Prostate gland (tissue), 2 donors: ENCODE data around the gene ITPRIP. TPM values are rescaled to one million over a fixed set of nuclear protein-coding genes. Genes with fewer than 3 reads are reported as not detected.

Experiments used
- DNase-seq: peaks from one replicate; pipeline ENCODE4 v3.0.0-alpha.2; 2019; ENCODE audit warnings: low spot score
- H3K27ac ChIP-seq, 2 donors: fragments of 200-600 bp; sonication (generic); 2 replicates each; pipeline ENCODE4 v1.5.1; 2017 to 2019
- H3K27me3 ChIP-seq: fragments of 200-600 bp; sonication (generic); replicated peaks from 2 replicates; pipeline ENCODE4 v1.5.1; 2019; ENCODE audit not compliant: insufficient read depth
- H3K36me3 ChIP-seq, 2 donors: fragments of 200-600 bp; sonication (generic); 1 replicate in 1 of 2; 2 replicates in 1 of 2; pipeline versions ENCODE4 v1.5.1 to v1.8.1; 2017 to 2019
- H3K4me1 ChIP-seq: fragments of 200-600 bp; sonication (generic); replicated peaks from 2 replicates; pipeline ENCODE4 v1.5.1; 2019
- H3K4me3 ChIP-seq, 2 donors: fragments of 200-600 bp; sonication (generic); 2 replicates each; pipeline ENCODE4 v1.5.1; 2017 to 2019
- H3K9me3 ChIP-seq: fragments of 200-600 bp; sonication (generic); 2 replicates; pipeline ENCODE4 v1.5.1; 2017
- CTCF ChIP-seq, 4 experiments: fragments of 200-600 bp in 2 of 4; fragments of 450-650 bp in 2 of 4; sonication (generic) in 2 of 4; IDR thresholded peaks; 1 replicate in 3 of 4; 2 replicates in 1 of 4; pipeline ENCODE4 v1.5.1; 2016 to 2019; ENCODE audit warnings: antibody characterized with exemption in 4 of 4, mild to moderate bottlenecking in 2 of 4, moderate library complexity in 2 of 4
- POLR2A ChIP-seq: fragments of 450-650 bp; IDR thresholded peaks from one replicate; pipeline ENCODE4 v1.6.1; 2016; ENCODE audit warnings: antibody characterized with exemption, mild to moderate bottlenecking
- POLR2AphosphoS5 ChIP-seq: sonication (generic); formaldehyde crosslinking; IDR thresholded peaks from one replicate; pipeline ENCODE4 v1.6.1; 2017; ENCODE audit warnings: antibody characterized with exemption
- WGBS: methylation state at CpG from one replicate; pipeline ENCODE4 v1.1.5; 2018; 5-methylcytosine and 5-hydroxymethylcytosine counted together
- intact Hi-C: fragments of 100-400 bp; cut with DNase I; formaldehyde crosslinking; loops from one replicate; pipeline ENCODE4 v1.14.2; 2022
- total RNA-seq, 2 donors: library from RNA; depleted of rRNA; stranded (reverse); fragments of >200 nt; gene quantifications; one replicate each; pipeline ENCODE4 v1.1.0, GENCODE V29; 2016

The ITPRIP gene
- total RNA-seq, 2 donors from 2014 or later, result 12.5 to 35.8 TPM

- Histone ChIP-seq H3K27ac (peak overlapping the region; percentile 43 to 61), H3K27me3 (no peaks in the 10 kb centered on the region), H3K36me3 (peaks cover 0 to 9% of the 10 kb centered on the region in 2 donors), H3K4me3 (no peak overlapping the region), H3K9me3 (no peaks in the 10 kb centered on the region), H3K4me1 (peaks cover 24% of the 10 kb centered on the region)
- 66% methylated on average over 19 of the region's 19 CpGs for WGBS
- DNase-seq, result no peak
- intact Hi-C loops, result no loop called here
- TF ChIP-seq POLR2A (no peak), POLR2AphosphoS5 (peak; percentile 75)
These were observed 19.2 kb downstream of the ITPRIP start for GRCh38 chr10:104318810-104319741.

- no peak for DNase-seq
- H3K9me3 ChIP-seq, result no peaks in the 10 kb centered on the region
- peaks cover 24% of the 10 kb centered on the region for H3K4me1 ChIP-seq
- H3K27ac ChIP-seq, result peak overlapping the region in 1 of 2 donors; percentile 61
- TF ChIP-seq POLR2AphosphoS5 (no peak), POLR2A (no peak), CTCF (IDR thresholded peaks at IDR 0.05) (no peak)
- no peak overlapping the region for H3K4me3 ChIP-seq
- H3K27me3 ChIP-seq, result no peaks in the 10 kb centered on the region
- 88% methylated on average over 5 of the region's 5 CpGs for WGBS
- H3K36me3 ChIP-seq, result peaks cover 0 to 10% of the 10 kb centered on the region in 2 donors
- intact Hi-C loops, result no loop called here
These were observed 19.9 kb downstream of the ITPRIP start for GRCh38 chr10:104318326-104318725.

- peak overlapping the region in 1 of 2 donors; percentile 61 for H3K27ac ChIP-seq
- intact Hi-C loops, result no loop called here
- peaks cover 24% of the 10 kb centered on the region for H3K4me1 ChIP-seq
- H3K36me3 ChIP-seq, result peaks cover 0 to 10% of the 10 kb centered on the region in 2 donors
- H3K27me3 ChIP-seq, result no peaks in the 10 kb centered on the region
- DNase-seq, result no peak
- TF ChIP-seq POLR2A (no peak), POLR2AphosphoS5 (no peak), CTCF (IDR thresholded peaks at IDR 0.05) (no peak)
- no peak overlapping the region for H3K4me3 ChIP-seq
- H3K9me3 ChIP-seq, result no peaks in the 10 kb centered on the region
- 62% methylated on average over 7 of the region's 7 CpGs for WGBS
These were observed 20.5 kb downstream of the ITPRIP start for GRCh38 chr10:104317726-104318299.

- Histone ChIP-seq H3K36me3 (peaks cover 0 to 10% of the 10 kb centered on the region in 2 donors), H3K27ac (no peak overlapping the region), H3K4me3 (no peak overlapping the region), H3K9me3 (no peaks in the 10 kb centered on the region), H3K27me3 (no peaks in the 10 kb centered on the region), H3K4me1 (peaks cover 23% of the 10 kb centered on the region)
- DNase-seq, result no peak
- WGBS, result 31% methylated on average over 6 of the region's 6 CpGs
- intact Hi-C loops, result no loop called here
- no peak for TF ChIP-seq POLR2AphosphoS5
- no peak for TF ChIP-seq POLR2A
- no peak for TF ChIP-seq CTCF (IDR thresholded peaks at IDR 0.05)
These were observed 21.0 kb downstream of the ITPRIP start for GRCh38 chr10:104317269-104317710.

GRCh38 chr10:104316321-104317099 lies 21.8 kb downstream of the ITPRIP start:
- 85% methylated on average over 9 of the region's 9 CpGs for WGBS
- no peak for TF ChIP-seq POLR2A
- no peak for TF ChIP-seq CTCF (IDR thresholded peaks at IDR 0.05)
- no peak for TF ChIP-seq POLR2AphosphoS5
- peaks cover 21% of the 10 kb centered on the region for H3K4me1 ChIP-seq
- H3K9me3 ChIP-seq, result no peaks in the 10 kb centered on the region
- no peak overlapping the region for H3K27ac ChIP-seq
- no peaks in the 10 kb centered on the region for H3K27me3 ChIP-seq
- H3K4me3 ChIP-seq, result no peak overlapping the region
- DNase-seq, result no peak
- peaks cover 0 to 10% of the 10 kb centered on the region in 2 donors for H3K36me3 ChIP-seq
- intact Hi-C loops, result no loop called here
